Fibroblast of lung (primary cell): ENCODE measurements around the gene PDE9A. TPM values are rescaled to one million over a fixed set of nuclear protein-coding genes. Genes with fewer than 3 reads are reported as not detected.

Experiments used
- DNase-seq, 2 donors: peaks; one replicate each; pipeline versions ENCODE4 v3.0.0 to v3.0.0-alpha.2; 2010; ENCODE audit warnings: low read depth in 2 of 2
- H2AFZ ChIP-seq: 2 replicates; pipeline ENCODE4 v1.5.1; 2012; ENCODE audit warnings: low read length, control low read depth, inconsistent platforms
- H3K27ac ChIP-seq: 2 replicates; pipeline ENCODE4 v1.5.1; 2011; ENCODE audit warnings: low read length, control low read depth; ENCODE audit not compliant: insufficient read depth
- H3K27me3 ChIP-seq: 2 replicates; pipeline ENCODE4 v1.5.1; 2011; ENCODE audit warnings: mild to moderate bottlenecking, low read length; ENCODE audit not compliant: control insufficient read depth, insufficient read depth
- H3K36me3 ChIP-seq: 2 replicates; pipeline ENCODE4 v1.5.1; 2011; ENCODE audit warnings: low read length; ENCODE audit not compliant: control insufficient read depth, insufficient read depth
- H3K4me1 ChIP-seq: 2 replicates; pipeline ENCODE4 v1.5.1; 2011; ENCODE audit warnings: low read length; ENCODE audit not compliant: control insufficient read depth, insufficient read depth; ENCODE audit errors: extremely low read depth
- H3K4me2 ChIP-seq: 2 replicates; pipeline ENCODE4 v1.5.1; 2011; ENCODE audit warnings: low read length, control low read depth; ENCODE audit not compliant: insufficient read depth; ENCODE audit errors: extremely low read depth
- H3K4me3 ChIP-seq, 4 experiments: fragments of 200-600 bp in 1 of 4; sonication (generic) in 1 of 4; replicated peaks in 1 of 4; 2 replicates each; pipeline ENCODE4 v1.5.1; 2011 to 2016; ENCODE audit warnings: low read length in 4 of 4, low read depth in 3 of 4, mild to moderate bottlenecking in 3 of 4, control low read depth in 2 of 4, inconsistent platforms in 1 of 4, mixed read lengths in 1 of 4; ENCODE audit not compliant: insufficient read depth in 1 of 4; ENCODE audit errors: control extremely low read depth in 1 of 4
- H3K79me2 ChIP-seq: 2 replicates; pipeline ENCODE4 v1.5.1; 2012; ENCODE audit warnings: mild to moderate bottlenecking, low read length, inconsistent platforms; ENCODE audit not compliant: control insufficient read depth, insufficient read depth
- H3K9ac ChIP-seq: 2 replicates; pipeline ENCODE4 v1.5.1; 2011; ENCODE audit warnings: mild to moderate bottlenecking, low read length, control low read depth; ENCODE audit not compliant: insufficient read depth
- H3K9me3 ChIP-seq: 2 replicates; pipeline ENCODE4 v1.5.1; 2012; ENCODE audit warnings: low read depth, low read length; ENCODE audit not compliant: control insufficient read depth, insufficient read depth
- H4K20me1 ChIP-seq: 2 replicates; pipeline ENCODE4 v1.5.1; 2011; ENCODE audit warnings: low read length; ENCODE audit not compliant: control insufficient read depth, insufficient read depth; ENCODE audit errors: extremely low read depth
- EZH2 ChIP-seq: IDR thresholded peaks from 2 replicates; pipeline ENCODE4 v1.5.1; 2012; ENCODE audit warnings: low read length, control low read depth, mild to moderate bottlenecking; ENCODE audit errors: missing control alignments
- polyA plus RNA-seq, 2 donors: library from polyadenylated mRNA; depleted of rRNA in 1 of 2; stranded (reverse) in 1 of 2; unstranded in 1 of 2; fragments of >200 nt; gene quantifications; 2 replicates each; pipeline ENCODE4 v1.2.1, GENCODE V29; 2011 to 2012; ENCODE audit warnings: missing spikeins in 1 of 2
- total RNA-seq: library from RNA; depleted of rRNA; stranded (reverse); fragments of >200 nt; gene quantifications from 2 replicates; pipeline ENCODE4 v1.2.1, GENCODE V29; 2014
- TF ChIP-seq, protein P1 (sequence below), 2 donors: IDR thresholded peaks in 1 of 2; conservative IDR thresholded peaks in 1 of 2; 1 replicate in 1 of 2; 2 replicates in 1 of 2; pipeline ENCODE4 v1.5.1; 2011 to 2012; ENCODE audit warnings: low read length in 2 of 2, control low read depth in 1 of 2, inconsistent platforms in 1 of 2, low read depth in 1 of 2, mild to moderate bottlenecking in 1 of 2

PDE9A gene
- total and polyA plus RNA-seq, 2 donors (not counting 1 experiment from before 2014, with no cell fraction given), result 1.8 to 4.4 TPM

- Histone ChIP-seq H3K27ac (no peak overlapping the region), H4K20me1 (no peaks in the 10 kb centered on the region), H3K4me1 (no peaks in the 10 kb centered on the region), H3K36me3 (no peaks in the 10 kb centered on the region), H2AFZ (no peak overlapping the region), H3K4me2 (no peak overlapping the region), H3K9ac (no peak overlapping the region), H3K27me3 (peaks cover 4% of the 10 kb centered on the region), H3K79me2 (no peaks in the 10 kb centered on the region), H3K9me3 (no peaks in the 10 kb centered on the region), H3K4me3 (no peak overlapping the region)
- DNase-seq, result no peak
- TF ChIP-seq, protein P1, sequence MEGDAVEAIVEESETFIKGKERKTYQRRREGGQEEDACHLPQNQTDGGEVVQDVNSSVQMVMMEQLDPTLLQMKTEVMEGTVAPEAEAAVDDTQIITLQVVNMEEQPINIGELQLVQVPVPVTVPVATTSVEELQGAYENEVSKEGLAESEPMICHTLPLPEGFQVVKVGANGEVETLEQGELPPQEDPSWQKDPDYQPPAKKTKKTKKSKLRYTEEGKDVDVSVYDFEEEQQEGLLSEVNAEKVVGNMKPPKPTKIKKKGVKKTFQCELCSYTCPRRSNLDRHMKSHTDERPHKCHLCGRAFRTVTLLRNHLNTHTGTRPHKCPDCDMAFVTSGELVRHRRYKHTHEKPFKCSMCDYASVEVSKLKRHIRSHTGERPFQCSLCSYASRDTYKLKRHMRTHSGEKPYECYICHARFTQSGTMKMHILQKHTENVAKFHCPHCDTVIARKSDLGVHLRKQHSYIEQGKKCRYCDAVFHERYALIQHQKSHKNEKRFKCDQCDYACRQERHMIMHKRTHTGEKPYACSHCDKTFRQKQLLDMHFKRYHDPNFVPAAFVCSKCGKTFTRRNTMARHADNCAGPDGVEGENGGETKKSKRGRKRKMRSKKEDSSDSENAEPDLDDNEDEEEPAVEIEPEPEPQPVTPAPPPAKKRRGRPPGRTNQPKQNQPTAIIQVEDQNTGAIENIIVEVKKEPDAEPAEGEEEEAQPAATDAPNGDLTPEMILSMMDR (conservative IDR thresholded peaks at IDR 0.05 in 1 of 2, IDR thresholded peaks at IDR 0.05 in 1 of 2; ENCODE audit: low read depth in 1 of 2, low read length in 2 of 2), result no peak
- TF ChIP-seq EZH2, result no peak
Measured at GRCh38 chr21:42807938-42808613, 154.7 kb downstream of the PDE9A start.

- H3K27ac ChIP-seq, result no peak overlapping the region
- no peak overlapping the region for H3K9ac ChIP-seq
- H3K36me3 ChIP-seq, result no peaks in the 10 kb centered on the region
- H3K4me3 ChIP-seq, result no peak overlapping the region
- no peaks in the 10 kb centered on the region for H4K20me1 ChIP-seq
- H3K4me2 ChIP-seq, result no peak overlapping the region
- H3K4me1 ChIP-seq, result no peaks in the 10 kb centered on the region
- H3K9me3 ChIP-seq, result no peaks in the 10 kb centered on the region
- TF ChIP-seq, protein P1 (conservative IDR thresholded peaks at IDR 0.05 in 1 of 2, IDR thresholded peaks at IDR 0.05 in 1 of 2; ENCODE audit: low read depth in 1 of 2, low read length in 2 of 2), result no peak
- no peak for TF ChIP-seq EZH2
- peaks cover 4% of the 10 kb centered on the region for H3K27me3 ChIP-seq
- no peak for DNase-seq
- H3K79me2 ChIP-seq, result no peaks in the 10 kb centered on the region
- H2AFZ ChIP-seq, result no peak overlapping the region
Measured at GRCh38 chr21:42809171-42809570, 155.8 kb downstream of the PDE9A start.

- H3K27ac ChIP-seq, result no peak overlapping the region
- H3K27me3 ChIP-seq, result peaks cover 4% of the 10 kb centered on the region
- no peak for TF ChIP-seq EZH2
- TF ChIP-seq, protein P1 (conservative IDR thresholded peaks at IDR 0.05 in 1 of 2, IDR thresholded peaks at IDR 0.05 in 1 of 2; ENCODE audit: low read depth in 1 of 2, low read length in 2 of 2), result no peak
- no peak overlapping the region for H3K4me2 ChIP-seq
- no peaks in the 10 kb centered on the region for H3K79me2 ChIP-seq
- H3K36me3 ChIP-seq, result no peaks in the 10 kb centered on the region
- H3K9ac ChIP-seq, result no peak overlapping the region
- H3K9me3 ChIP-seq, result no peaks in the 10 kb centered on the region
- no peaks in the 10 kb centered on the region for H3K4me1 ChIP-seq
- no peak for DNase-seq
- H4K20me1 ChIP-seq, result no peaks in the 10 kb centered on the region
- H2AFZ ChIP-seq, result no peak overlapping the region
- H3K4me3 ChIP-seq, result no peak overlapping the region
Measured at GRCh38 chr21:42809577-42810475, 156.4 kb downstream of the PDE9A start.
